BE2C (cell line): ENCODE data around the gene GPRC5B.

ENCODE experiments used
- DNase-seq: peaks from one replicate; pipeline ENCODE4 v3.0.0-alpha.2; 2020
- H3K27me3 ChIP-seq: fragments of 250-450 bp; sonication (Bioruptor Pico); 2 replicates; pipeline ENCODE4 v1.5.1; 2020; ENCODE audit warnings: mild to moderate bottlenecking
- H3K36me3 ChIP-seq: fragments of 250-450 bp; sonication (Bioruptor Pico); 2 replicates; pipeline ENCODE4 v1.5.1; 2020; ENCODE audit warnings: mild to moderate bottlenecking
- H3K4me1 ChIP-seq: fragments of 250-450 bp; sonication (Bioruptor Pico); 2 replicates; pipeline ENCODE4 v1.5.1; 2020
- H3K4me3 ChIP-seq: 2 replicates; pipeline ENCODE4 v1.5.1; 2011; ENCODE audit warnings: low read depth, low read length
- H3K9me3 ChIP-seq: fragments of 250-450 bp; sonication (Bioruptor Pico); 2 replicates; pipeline ENCODE4 v1.5.1; 2020
- TF ChIP-seq, protein P1 (sequence below): IDR thresholded peaks from 2 replicates; pipeline ENCODE4 v1.5.1; 2012; ENCODE audit warnings: mild to moderate bottlenecking, low read depth, low read length

The GPRC5B gene

DNA sequence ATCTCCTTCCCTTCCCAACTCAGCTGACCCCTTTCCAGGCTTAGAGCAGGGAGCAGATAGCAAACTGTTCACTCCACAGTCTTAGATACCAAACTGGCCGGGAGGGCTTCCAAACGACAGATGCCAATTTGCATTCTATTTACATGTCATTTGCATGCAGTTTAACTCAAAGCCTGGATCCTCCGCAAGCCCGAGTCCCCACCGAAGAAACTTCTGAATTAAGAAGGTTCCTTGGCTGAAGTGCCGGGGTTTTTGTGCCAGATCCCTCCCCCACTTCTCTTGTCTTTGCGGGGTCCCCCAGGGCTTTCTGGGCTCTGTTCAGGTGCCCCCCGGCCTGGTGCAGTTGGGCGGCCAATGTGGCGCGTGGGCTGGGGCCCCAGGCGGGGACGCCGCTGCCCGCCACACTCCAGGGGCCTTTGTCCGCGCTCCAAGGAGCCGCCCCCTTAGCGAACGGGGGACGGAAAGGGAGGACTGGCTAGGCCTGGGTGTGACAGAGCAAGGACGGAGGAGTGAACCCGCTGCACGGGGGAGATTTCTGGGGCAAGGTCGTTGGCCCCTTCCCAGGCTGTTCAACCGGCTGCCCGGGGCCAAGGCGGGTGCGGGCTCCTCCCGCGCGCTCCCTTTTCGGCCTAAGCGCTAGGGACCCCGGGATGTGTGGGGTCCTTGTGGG lies 1.2 kb downstream of the GPRC5B start:
- Histone ChIP-seq H3K36me3 (no peaks in the 10 kb centered on the region), H3K4me1 (no peaks in the 10 kb centered on the region; the same call in 1 of the 2 replicates), H3K4me3 (peak overlapping the region; percentile 58), H3K9me3 (no peaks in the 10 kb centered on the region), H3K27me3 (peaks cover 8% of the 10 kb centered on the region)
- peak; percentile 14 for DNase-seq
- TF ChIP-seq, protein P1, sequence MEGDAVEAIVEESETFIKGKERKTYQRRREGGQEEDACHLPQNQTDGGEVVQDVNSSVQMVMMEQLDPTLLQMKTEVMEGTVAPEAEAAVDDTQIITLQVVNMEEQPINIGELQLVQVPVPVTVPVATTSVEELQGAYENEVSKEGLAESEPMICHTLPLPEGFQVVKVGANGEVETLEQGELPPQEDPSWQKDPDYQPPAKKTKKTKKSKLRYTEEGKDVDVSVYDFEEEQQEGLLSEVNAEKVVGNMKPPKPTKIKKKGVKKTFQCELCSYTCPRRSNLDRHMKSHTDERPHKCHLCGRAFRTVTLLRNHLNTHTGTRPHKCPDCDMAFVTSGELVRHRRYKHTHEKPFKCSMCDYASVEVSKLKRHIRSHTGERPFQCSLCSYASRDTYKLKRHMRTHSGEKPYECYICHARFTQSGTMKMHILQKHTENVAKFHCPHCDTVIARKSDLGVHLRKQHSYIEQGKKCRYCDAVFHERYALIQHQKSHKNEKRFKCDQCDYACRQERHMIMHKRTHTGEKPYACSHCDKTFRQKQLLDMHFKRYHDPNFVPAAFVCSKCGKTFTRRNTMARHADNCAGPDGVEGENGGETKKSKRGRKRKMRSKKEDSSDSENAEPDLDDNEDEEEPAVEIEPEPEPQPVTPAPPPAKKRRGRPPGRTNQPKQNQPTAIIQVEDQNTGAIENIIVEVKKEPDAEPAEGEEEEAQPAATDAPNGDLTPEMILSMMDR = no peak

DNA sequence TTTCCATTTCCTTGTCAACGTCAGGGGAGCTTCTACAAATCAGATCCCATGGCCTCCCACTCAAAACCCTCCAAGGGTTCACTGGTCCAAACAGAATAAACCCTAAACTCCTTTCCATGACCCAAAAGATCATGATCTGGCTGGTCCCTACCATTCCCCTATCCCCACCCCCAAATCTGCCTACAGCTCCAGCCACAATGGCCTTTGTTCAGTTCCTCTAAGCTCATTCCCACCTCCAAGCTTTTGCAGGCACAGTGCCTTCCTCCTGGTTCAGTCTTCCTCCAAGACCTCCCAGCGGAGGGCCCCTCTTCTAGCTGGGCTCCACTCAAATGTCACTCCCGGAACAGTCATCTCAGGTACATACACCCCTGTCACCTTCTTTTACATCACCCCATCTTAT lies 2.0 kb downstream of the GPRC5B start:
- H3K4me1 ChIP-seq = no peaks in the 10 kb centered on the region; the same call in 1 of the 2 replicates
- H3K4me3 ChIP-seq = no peak overlapping the region
- DNase-seq = no peak
- TF ChIP-seq, protein P1 = no peak
- no peaks in the 10 kb centered on the region for H3K9me3 ChIP-seq
- no peaks in the 10 kb centered on the region for H3K36me3 ChIP-seq
- H3K27me3 ChIP-seq = peaks cover 8% of the 10 kb centered on the region

DNA sequence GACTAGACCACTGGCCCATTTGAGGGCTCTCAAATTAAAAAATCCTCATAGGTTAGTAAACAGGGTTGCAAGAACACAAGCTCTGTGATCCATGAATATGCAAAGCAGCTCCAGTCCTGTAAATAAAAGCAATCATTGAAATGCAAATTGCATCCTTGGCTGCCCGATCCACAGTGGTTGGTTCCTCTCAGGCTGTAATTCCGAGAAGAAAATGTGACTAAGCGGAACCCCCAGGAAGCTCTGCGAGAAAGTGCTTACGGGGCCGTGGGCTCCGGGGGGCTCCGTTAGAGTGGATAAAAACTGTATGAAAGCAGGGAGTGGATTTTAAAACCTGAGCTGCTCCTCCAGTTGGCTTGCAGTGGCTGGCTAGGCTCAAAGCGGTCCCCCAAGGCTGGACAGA lies 2.5 kb downstream of the GPRC5B start:
- H3K36me3 ChIP-seq = no peaks in the 10 kb centered on the region
- TF ChIP-seq, protein P1 = no peak
- no peaks in the 10 kb centered on the region; the same call in 1 of the 2 replicates for H3K4me1 ChIP-seq
- H3K4me3 ChIP-seq = no peak overlapping the region
- H3K9me3 ChIP-seq = no peaks in the 10 kb centered on the region
- DNase-seq = no peak
- peaks cover 8% of the 10 kb centered on the region for H3K27me3 ChIP-seq

DNA sequence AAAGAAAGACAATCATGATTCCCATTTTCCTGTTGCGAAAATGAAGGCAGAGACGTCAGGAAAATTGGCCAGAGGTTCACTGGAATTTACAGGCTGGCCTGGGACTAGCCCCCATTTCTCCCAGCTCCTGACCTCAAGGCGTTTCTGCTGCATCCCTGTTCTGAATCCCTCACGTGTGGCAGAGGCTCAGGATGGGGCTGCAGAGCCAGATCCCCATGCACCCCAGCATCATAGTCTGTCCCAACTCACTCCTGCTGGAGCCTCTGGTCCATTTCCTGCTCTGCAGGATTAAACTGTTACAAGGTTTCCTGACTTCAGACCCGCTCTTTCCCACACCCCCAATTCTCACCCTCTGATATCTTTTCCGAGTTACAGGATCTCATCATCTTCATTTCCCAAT lies 2.9 kb downstream of the GPRC5B start:
- no peak overlapping the region for H3K4me3 ChIP-seq
- no peak for DNase-seq
- TF ChIP-seq, protein P1 = no peak
- H3K4me1 ChIP-seq = no peaks in the 10 kb centered on the region; the same call in 1 of the 2 replicates
- H3K36me3 ChIP-seq = no peaks in the 10 kb centered on the region
- H3K27me3 ChIP-seq = peaks cover 8% of the 10 kb centered on the region
- no peaks in the 10 kb centered on the region for H3K9me3 ChIP-seq

DNA sequence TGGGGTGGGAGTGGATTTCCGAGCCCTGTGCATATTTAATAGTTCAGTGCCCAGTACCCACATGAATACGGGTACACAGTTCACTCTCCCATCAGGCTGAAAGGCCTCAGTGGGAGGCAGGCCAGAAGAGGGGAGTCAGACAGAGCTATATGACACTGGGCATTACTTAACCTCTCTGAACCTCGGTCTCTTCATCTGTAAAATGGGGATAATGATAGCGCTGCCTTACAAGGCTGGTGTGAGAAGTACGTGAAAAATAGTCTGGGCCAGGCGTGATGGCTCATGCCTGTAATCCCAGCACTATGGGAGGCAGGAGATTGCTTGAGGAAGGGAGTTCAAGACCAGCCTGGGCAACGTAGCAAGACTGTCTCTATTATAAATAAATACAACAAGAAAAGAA lies 3.6 kb downstream of the GPRC5B start:
- peaks cover 8% of the 10 kb centered on the region for H3K27me3 ChIP-seq
- TF ChIP-seq, protein P1 = no peak
- no peaks in the 10 kb centered on the region; the same call in 1 of the 2 replicates for H3K4me1 ChIP-seq

DNA sequence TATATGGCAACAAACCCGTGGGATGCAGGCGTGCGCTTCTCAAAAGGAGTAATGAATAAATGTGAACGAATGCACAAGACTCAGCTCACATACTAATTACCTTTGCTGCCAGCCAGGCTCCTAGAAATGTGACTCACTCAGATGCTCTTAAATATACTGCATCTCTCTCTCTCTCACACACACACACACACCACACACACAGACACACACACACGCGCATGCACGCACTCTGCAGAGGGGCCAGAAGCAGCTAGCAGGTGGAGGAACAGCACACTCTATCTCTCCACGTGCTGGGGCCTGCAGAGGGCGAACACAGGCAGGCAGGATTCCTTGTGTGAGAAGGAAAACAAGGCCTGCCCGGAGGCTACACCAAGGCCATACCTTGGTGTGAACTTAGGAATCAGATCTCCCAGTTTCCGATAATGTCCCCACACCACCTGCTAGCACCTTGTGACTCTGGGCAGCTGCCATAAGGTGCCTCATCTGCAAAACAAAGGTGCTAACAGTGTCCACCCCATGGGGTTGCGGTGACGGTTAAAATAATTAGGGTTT lies 5.3 kb downstream of the GPRC5B start:
- TF ChIP-seq, protein P1 = peak; percentile 20
- peak; percentile 58 for DNase-seq
- Histone ChIP-seq H3K4me3 (no peak overlapping the region), H3K4me1 (no peaks in the 10 kb centered on the region; the same call in 1 of the 2 replicates), H3K9me3 (no peaks in the 10 kb centered on the region), H3K36me3 (no peaks in the 10 kb centered on the region), H3K27me3 (peaks cover 8% of the 10 kb centered on the region)

More for the DNA sequence above, 3.6 kb downstream of the GPRC5B start:
- DNase-seq = no peak
- H3K4me3 ChIP-seq = no peak overlapping the region
- H3K36me3 ChIP-seq = no peaks in the 10 kb centered on the region
- H3K9me3 ChIP-seq = no peaks in the 10 kb centered on the region
